ENCODE data around the gene MYG1.

DNA sequence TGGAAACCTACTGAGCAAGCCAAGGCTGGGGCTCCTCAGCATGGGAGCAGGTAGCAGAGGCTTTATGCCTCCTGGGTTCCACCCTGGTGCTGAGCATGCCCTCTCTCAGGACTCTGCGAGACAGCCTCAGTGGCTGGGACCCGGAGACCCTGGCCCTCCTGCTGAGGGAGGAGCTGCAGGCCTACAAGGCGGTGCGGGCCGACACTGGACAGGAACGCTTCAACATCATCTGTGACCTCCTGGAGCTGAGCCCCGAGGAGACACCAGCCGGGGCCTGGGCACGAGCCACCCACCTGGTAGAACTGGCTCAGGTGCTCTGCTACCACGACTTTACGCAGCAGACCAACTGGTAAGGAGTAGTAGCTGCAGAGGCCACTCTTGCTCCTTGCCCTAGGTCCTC is 23.0 kb upstream of the MYG1 start:
- no peak for TF ChIP-seq POLR2A (IDR thresholded peaks at IDR 0.05)
- no peak for TF ChIP-seq CTCF (IDR thresholded peaks at IDR 0.05)

All from suprapubic skin (tissue), 3 donors.